Heart left ventricle (tissue), 13 donors: ENCODE results near the gene DYNLT1.
A peak's percentile ranks its signal among the peaks of the same experiment; 100 is the strongest.

Experiments used
- POLR2A ChIP-seq, 2 donors: fragments of 450-650 bp; IDR thresholded peaks; one replicate each; pipeline ENCODE4 v1.6.1; 2017; ENCODE audit warnings: antibody characterized with exemption in 2 of 2, mild to moderate bottlenecking in 2 of 2, moderate library complexity in 2 of 2
- TF ChIP-seq, protein P1 (sequence below), 12 donors: fragments of 200-600 bp; sonication (generic) in 4 of 12; IDR thresholded peaks; one replicate each; pipeline versions ENCODE4 v1.5.0 to v1.8.0; 2018 to 2022; ENCODE audit warnings: antibody characterized with exemption in 12 of 12, mild to moderate bottlenecking in 5 of 12
- donor health status: ischemic (EF 13 %, LVEDD 7.1; RV severe dilation, severe dysfunction).
- donor health status: DM: no; HTN: yes; CAD: no.
- donor health status: DM: no; HTN: no; CAD: no.
- donor health status: ischemic (EF 25% LVEDD 6.9; RV normal size, moderate dysfunction).
- donor health status: ischemic (EF 25% LVEDD 5.7; RV mildly dilated, moderate dysfunction).
- donor health status: ischemic (EF 35%, LVEDD 5.7; RV mildly dilated, moderate dysfunction).
- donor health status: nonischemic (EF 11% LVEDD 7.7; RV severe dilation, severe dysfunction).
- donor health status: DM: yes; HTN: yes; CAD: no.
- donor health status: PGD.
- donor health status: ischemic (EF 29% LVEDD 5.4; RV normal size, mild dysfunction).
- donor health status: nonischemic (EF 23%, LVEDD 6.1; RV moderate dilation, normal function).

DNA sequence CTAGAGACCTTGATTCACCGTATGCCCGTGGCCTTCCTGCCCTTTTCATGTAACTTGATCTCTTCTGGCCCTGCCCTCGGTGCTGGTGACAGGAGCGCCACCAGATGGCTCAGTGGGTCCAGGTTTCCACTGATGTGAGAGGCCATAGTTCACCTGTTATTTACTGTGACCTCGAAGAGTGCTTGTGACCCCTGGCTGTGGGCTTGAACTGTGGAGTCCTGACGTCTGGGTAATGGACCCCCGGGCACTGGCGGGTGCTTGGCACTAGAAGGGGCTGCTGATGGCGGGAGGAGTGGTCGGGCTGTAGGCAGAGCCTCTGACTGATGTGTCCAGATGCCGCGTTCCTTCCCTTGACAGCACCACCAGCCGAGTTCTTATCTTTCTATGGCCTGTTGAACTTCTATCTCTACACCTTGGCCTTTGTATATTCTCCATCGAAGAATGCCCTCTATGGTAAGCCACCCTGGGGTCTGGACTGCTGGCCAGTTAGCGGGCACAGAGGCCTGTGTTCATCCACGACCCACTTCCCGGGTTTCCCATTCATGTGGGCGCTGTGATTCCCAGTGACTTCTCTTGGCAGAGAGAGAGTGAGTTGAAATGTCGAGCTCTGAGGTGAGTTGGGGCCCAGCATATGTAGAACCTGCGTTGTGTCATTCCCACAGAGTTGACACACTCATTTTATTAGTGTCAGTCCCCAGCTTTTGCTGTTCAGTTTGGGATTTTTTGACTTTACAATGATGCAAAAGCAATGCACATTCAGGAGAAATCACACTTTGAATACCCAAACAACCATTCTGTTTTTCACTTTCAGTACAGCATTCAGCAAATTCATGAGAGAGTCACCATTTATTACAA, 14.9 kb downstream of the DYNLT1 start:
- TF ChIP-seq, protein P1, sequence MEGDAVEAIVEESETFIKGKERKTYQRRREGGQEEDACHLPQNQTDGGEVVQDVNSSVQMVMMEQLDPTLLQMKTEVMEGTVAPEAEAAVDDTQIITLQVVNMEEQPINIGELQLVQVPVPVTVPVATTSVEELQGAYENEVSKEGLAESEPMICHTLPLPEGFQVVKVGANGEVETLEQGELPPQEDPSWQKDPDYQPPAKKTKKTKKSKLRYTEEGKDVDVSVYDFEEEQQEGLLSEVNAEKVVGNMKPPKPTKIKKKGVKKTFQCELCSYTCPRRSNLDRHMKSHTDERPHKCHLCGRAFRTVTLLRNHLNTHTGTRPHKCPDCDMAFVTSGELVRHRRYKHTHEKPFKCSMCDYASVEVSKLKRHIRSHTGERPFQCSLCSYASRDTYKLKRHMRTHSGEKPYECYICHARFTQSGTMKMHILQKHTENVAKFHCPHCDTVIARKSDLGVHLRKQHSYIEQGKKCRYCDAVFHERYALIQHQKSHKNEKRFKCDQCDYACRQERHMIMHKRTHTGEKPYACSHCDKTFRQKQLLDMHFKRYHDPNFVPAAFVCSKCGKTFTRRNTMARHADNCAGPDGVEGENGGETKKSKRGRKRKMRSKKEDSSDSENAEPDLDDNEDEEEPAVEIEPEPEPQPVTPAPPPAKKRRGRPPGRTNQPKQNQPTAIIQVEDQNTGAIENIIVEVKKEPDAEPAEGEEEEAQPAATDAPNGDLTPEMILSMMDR (IDR thresholded peaks at IDR 0.05), result peak in 9 of 12 donors; percentile 22 to 53 (median 37)
- no peak for TF ChIP-seq POLR2A (IDR thresholded peaks at IDR 0.05)
